HEK293 (cell line): ENCODE data around the gene BTBD2.
A peak's percentile ranks its signal among the peaks of the same experiment; 100 is the strongest.

Source experiments
- CTCF ChIP-seq: fragments of 450-650 bp; formaldehyde crosslinking; IDR thresholded peaks from 2 replicates; pipeline ENCODE4 v1.5.1; 2016; ENCODE audit warnings: missing biosample characterization, missing genetic modification characterization
- HOXC10 ChIP-seq: sonication (generic); formaldehyde crosslinking; IDR thresholded peaks from 2 replicates; pipeline ENCODE4 v1.8.1; 2023; ENCODE audit warnings: mild to moderate bottlenecking, missing genetic modification reagents
- KLF10 ChIP-seq: fragments of 450-650 bp; IDR thresholded peaks from 2 replicates; pipeline ENCODE4 v1.5.1; 2018; ENCODE audit warnings: missing biosample characterization, mild to moderate bottlenecking, missing genetic modification characterization
- KLF8 ChIP-seq: fragments of 450-650 bp; formaldehyde crosslinking; IDR thresholded peaks from 2 replicates; pipeline ENCODE4 v1.5.1; 2016; ENCODE audit warnings: missing biosample characterization, missing genetic modification characterization
- MYNN ChIP-seq: fragments of 450-650 bp; formaldehyde crosslinking; IDR thresholded peaks from 2 replicates; pipeline ENCODE4 v1.5.1; 2016; ENCODE audit warnings: missing biosample characterization, missing genetic modification characterization, borderline replicate concordance
- SALL2 ChIP-seq: fragments of 450-650 bp; formaldehyde crosslinking; IDR thresholded peaks from 2 replicates; pipeline ENCODE4 v1.5.0; 2017; ENCODE audit warnings: missing biosample characterization, mild to moderate bottlenecking, missing genetic modification characterization, borderline replicate concordance
- SP7 ChIP-seq: fragments of 450-650 bp; formaldehyde crosslinking; IDR thresholded peaks from 2 replicates; pipeline ENCODE4 v1.5.1; 2016; ENCODE audit warnings: missing biosample characterization, missing genetic modification characterization
- ZBTB6 ChIP-seq: fragments of 450-650 bp; formaldehyde crosslinking; IDR thresholded peaks from 2 replicates; pipeline ENCODE4 v1.5.1; 2017; ENCODE audit warnings: missing biosample characterization, missing genetic modification characterization
- ZNF174 ChIP-seq: fragments of 450-650 bp; formaldehyde crosslinking; IDR thresholded peaks from 2 replicates; pipeline ENCODE4 v1.5.0; 2017; ENCODE audit warnings: missing biosample characterization, mild to moderate bottlenecking, missing genetic modification characterization
- ZNF2 ChIP-seq: fragments of 450-650 bp; formaldehyde crosslinking; IDR thresholded peaks from 2 replicates; pipeline ENCODE4 v1.5.1; 2016; ENCODE audit warnings: missing biosample characterization, missing genetic modification characterization
- ZNF23 ChIP-seq: fragments of 450-650 bp; formaldehyde crosslinking; IDR thresholded peaks from 2 replicates; pipeline ENCODE4 v1.5.1; 2016; ENCODE audit warnings: missing biosample characterization, missing genetic modification characterization, borderline replicate concordance
- ZNF239 ChIP-seq: fragments of 450-650 bp; formaldehyde crosslinking; IDR thresholded peaks from 2 replicates; pipeline ENCODE4 v1.5.1; 2016; ENCODE audit warnings: missing biosample characterization, missing genetic modification characterization
- ZNF518A ChIP-seq: fragments of 450-650 bp; formaldehyde crosslinking; conservative IDR thresholded peaks from 2 replicates; pipeline ENCODE4 v1.5.1; 2016; ENCODE audit warnings: low read depth, missing biosample characterization, missing genetic modification characterization
- ZNF560 ChIP-seq: fragments of 450-650 bp; formaldehyde crosslinking; IDR thresholded peaks from 2 replicates; pipeline ENCODE4 v1.5.1; 2017; ENCODE audit warnings: missing biosample characterization, missing genetic modification characterization, borderline replicate concordance
- ZNF629 ChIP-seq: fragments of 450-650 bp; formaldehyde crosslinking; IDR thresholded peaks from 2 replicates; pipeline ENCODE4 v1.5.1; 2017; ENCODE audit warnings: missing biosample characterization, missing genetic modification characterization
- ZNF654 ChIP-seq: fragments of 450-650 bp; formaldehyde crosslinking; IDR thresholded peaks from 2 replicates; pipeline ENCODE4 v1.5.1; 2016; ENCODE audit warnings: low read depth, missing biosample characterization, missing genetic modification characterization
- ZNF747 ChIP-seq: fragments of 450-650 bp; formaldehyde crosslinking; IDR thresholded peaks from 2 replicates; pipeline ENCODE4 v1.5.1; 2016; ENCODE audit warnings: missing biosample characterization, missing genetic modification characterization

BTBD2 gene

GRCh38 chr19:1935484-1936208 is 79.9 kb downstream of the BTBD2 start (continued):
- no peak for TF ChIP-seq ZBTB6 (tag by site-specific recombination)
- no peak for TF ChIP-seq MYNN (tag by site-specific recombination)
- no peak for TF ChIP-seq SALL2 (tag by site-specific recombination)
- TF ChIP-seq ZNF518A (tag by site-specific recombination) = 0 out of 2 replicates have a peak, but pooled peaks have one; percentile 35
- TF ChIP-seq ZNF174 (tag by site-specific recombination) = no peak
- TF ChIP-seq ZNF629 (tag by site-specific recombination) = 0 out of 2 replicates have a peak, but pooled peaks have one; percentile 12
- TF ChIP-seq ZNF2 (tag by site-specific recombination) = no peak
- no peak for TF ChIP-seq KLF10 (tag by site-specific recombination)
- TF ChIP-seq HOXC10 = no peak
- TF ChIP-seq CTCF (tag by site-specific recombination) = no peak
- TF ChIP-seq ZNF239 (tag by site-specific recombination) = no peak
- TF ChIP-seq SP7 (tag by site-specific recombination) = 0 out of 2 replicates have a peak, but pooled peaks have one; percentile 32
- TF ChIP-seq ZNF560 = no peak
- TF ChIP-seq ZNF747 = no peak
- TF ChIP-seq KLF8 = peak; percentile 74
- TF ChIP-seq ZNF23 (tag by site-specific recombination) = peak; percentile 100
- no peak for TF ChIP-seq ZNF654 (tag by site-specific recombination)
- TF ChIP-seq, all 188 proteins: peak for 8
